ENCODE results near the gene GMPS.
"Not testable (repeated sequence)": the region's sequence is repeated elsewhere in the genome, so short reads cannot be mapped to it uniquely, and the experiment has no call there.

GMPS gene

GRCh38 chr3:155870133-155870944 is at the start of gene GMPS:
TSS of gene GMPS (plus strand) at chr3:155870650. CDS start at chr3:155870871, 221 bp downstream.
- intact Hi-C loops (cut with DNase I; ENCODE audit: low total_unique reads): loop anchor here (5.0 kb wide), 1 partner anchor 63 kb away; the partner anchor contains the start of gene C3orf33

GRCh38 chr3:155828490-155829098 is 41.9 kb upstream of the GMPS start:
- H3K9me3 ChIP-seq; H3K4me3 ChIP-seq; H3K27me3 ChIP-seq; H3K27ac ChIP-seq; DNase-seq; H3K4me1 ChIP-seq; intact Hi-C loops (cut with DNase I; ENCODE audit: low total_unique reads): not testable (repeated sequence)
- H3K36me3 ChIP-seq: peaks cover 12 to 21% (median 12%) of the 10 kb centered on the region in 3 donors

More at GRCh38 chr3:155870133-155870944, at the start of gene GMPS:
- H3K27ac ChIP-seq: peak within 1 kb of the TSS; percentile 97 to 99
- DNase-seq: peak; percentile 90 to 98
- peaks cover 0 to 4% (median 0%) of the 10 kb centered on the region in 3 donors for H3K36me3 ChIP-seq
- H3K4me3 ChIP-seq: peak within 1 kb of the TSS; percentile 99 to 100
- peak; percentile 50 to 52 for TF ChIP-seq CTCF (IDR thresholded peaks at IDR 0.05)
- no peaks in the 10 kb centered on the region for H3K9me3 ChIP-seq
- H3K27me3 ChIP-seq: no peaks in the 10 kb centered on the region
- H3K4me1 ChIP-seq: peaks cover 0 to 45% (median 12%) of the 10 kb centered on the region in 4 donors

- H3K27ac ChIP-seq: no peak overlapping the region
- peaks cover 5 to 11% (median 8%) of the 10 kb centered on the region in 3 donors for H3K36me3 ChIP-seq
- intact Hi-C loops (cut with DNase I; ENCODE audit: low total_unique reads): no loop called here
Measured at GRCh38 chr3:155835341-155836071, 34.9 kb upstream of the GMPS start.

GRCh38 chr3:155843569-155843968 is 26.9 kb upstream of the GMPS start:
- no peak for TF ChIP-seq CTCF (IDR thresholded peaks at IDR 0.05)
- no peaks in the 10 kb centered on the region for H3K27me3 ChIP-seq
- intact Hi-C loops (cut with DNase I; ENCODE audit: low total_unique reads): no loop called here
- no peak overlapping the region for H3K27ac ChIP-seq
- H3K36me3 ChIP-seq: peaks cover 0 to 17% (median 7%) of the 10 kb centered on the region in 3 donors
- no peaks in the 10 kb centered on the region for H3K9me3 ChIP-seq
- DNase-seq: no peak
- H3K4me3 ChIP-seq: no peak overlapping the region
- peaks cover 0 to 48% (median 15%) of the 10 kb centered on the region in 4 donors for H3K4me1 ChIP-seq

More at GRCh38 chr3:155835341-155836071, 34.9 kb upstream of the GMPS start:
- TF ChIP-seq CTCF (IDR thresholded peaks at IDR 0.05): no peak
- Histone ChIP-seq H3K4me1 (no peaks in the 10 kb centered on the region), H3K4me3 (no peak overlapping the region), H3K9me3 (no peaks in the 10 kb centered on the region), H3K27me3 (no peaks in the 10 kb centered on the region)
- no peak for DNase-seq

GRCh38 chr3:155846119-155846518 is 24.3 kb upstream of the GMPS start:
- no peak overlapping the region for H3K4me3 ChIP-seq
- H3K27ac ChIP-seq: no peak overlapping the region
- intact Hi-C loops (cut with DNase I; ENCODE audit: low total_unique reads): no loop called here
- TF ChIP-seq CTCF (IDR thresholded peaks at IDR 0.05): no peak
- H3K9me3 ChIP-seq: no peaks in the 10 kb centered on the region
- peaks cover 0 to 9% (median 7%) of the 10 kb centered on the region in 3 donors for H3K36me3 ChIP-seq
- DNase-seq: no peak
- H3K4me1 ChIP-seq: peaks cover 0 to 72% (median 33%) of the 10 kb centered on the region in 4 donors
- no peaks in the 10 kb centered on the region for H3K27me3 ChIP-seq

Measured in tibial artery (tissue), 4 donors.